ENCODE measurements around the gene RAB15. TPM values are rescaled to one million over a fixed set of nuclear protein-coding genes. Genes with fewer than 3 reads are reported as not detected.

Gene RAB15
- total RNA-seq, 4 donors from 2014 or later: 11.6 to 50.9 (median 19.4) TPM

GRCh38 chr14:64990296-64990695 lies 18.2 kb upstream of the RAB15 start:
- Histone ChIP-seq H3K4me1 (peaks cover 0 to 25% (median 12%) of the 10 kb centered on the region in 4 donors), H3K27me3 (no peaks in the 10 kb centered on the region), H3K27ac (no peak overlapping the region), H3K36me3 (no peaks in the 10 kb centered on the region), H3K4me3 (no peak overlapping the region), H3K9me3 (no peaks in the 10 kb centered on the region)
- intact Hi-C loops (cut with DNase I; ENCODE audit: low total_unique reads): no loop called here
- WGBS, 2 donors (ENCODE audit: low coverage in 1 of 2): 62% methylated on average over 3 of the region's 3 CpGs; no CpG with 5 or more reads in 1 of the 2 donors
- TF ChIP-seq POLR2A (IDR thresholded peaks at IDR 0.05): no peak
- no peak for TF ChIP-seq EP300 (IDR thresholded peaks at IDR 0.05; ENCODE audit: low read depth)
- no peak for TF ChIP-seq POLR2AphosphoS5 (IDR thresholded peaks at IDR 0.05)
- no peak for TF ChIP-seq CTCF (IDR thresholded peaks at IDR 0.05)
- no peak for DNase-seq
- in situ Hi-C loops (cut with MboI; ENCODE audit: low pct_ligation_motif_present in 1 of 4, low pct_unique_long_range_greater_than_20kb in 1 of 4, low sequenced_read_pairs in 3 of 4): loop anchor here in 1 of 4 donors (25.0 kb wide), 1 partner anchor 397 kb away; no protein-coding TSS in a partner anchor

- 2% methylated on average over 8 of the region's 8 CpGs; no CpG with 5 or more reads in 1 of the 2 donors for WGBS, 2 donors (ENCODE audit: low coverage in 1 of 2)
- Histone ChIP-seq H3K27me3 (no peaks in the 10 kb centered on the region), H3K36me3 (no peaks in the 10 kb centered on the region), H3K9me3 (no peaks in the 10 kb centered on the region), H3K4me1 (peaks cover 0 to 25% (median 16%) of the 10 kb centered on the region in 4 donors), H3K4me3 (peak overlapping the region; percentile 48 to 83 (median 71)), H3K27ac (peak overlapping the region; percentile 90 to 96 (median 91))
- intact Hi-C loops (cut with DNase I; ENCODE audit: low total_unique reads) (loop anchor here (5.0 kb wide), 1 partner anchor 115 kb away; the partner anchor contains the start of gene MAX), in situ Hi-C loops (cut with MboI; ENCODE audit: low pct_ligation_motif_present in 1 of 4, low pct_unique_long_range_greater_than_20kb in 1 of 4, low sequenced_read_pairs in 3 of 4) (loop anchor here in 2 of 4 donors (10.0 to 25.0 kb wide), 2 partner anchors 163 to 400 kb away; no protein-coding TSS in a partner anchor)
- DNase-seq: no peak
- TF ChIP-seq POLR2A (IDR thresholded peaks at IDR 0.05): no peak
- no peak for TF ChIP-seq POLR2AphosphoS5 (IDR thresholded peaks at IDR 0.05)
- no peak for TF ChIP-seq CTCF (IDR thresholded peaks at IDR 0.05)
- TF ChIP-seq EP300 (IDR thresholded peaks at IDR 0.05; ENCODE audit: low read depth): no peak
Measured at GRCh38 chr14:64987438-64987767, 15.3 kb upstream of the RAB15 start.

GRCh38 chr14:64986648-64987437 lies 14.7 kb upstream of the RAB15 start, which contains the start of gene FNTB:
Gene FNTB, plus strand, starts transcription at chr14:64986895. Its CDS starts 59 bp downstream, at chr14:64986954.
- H3K4me3 ChIP-seq: peak within 1 kb of the TSS; percentile 48 to 83 (median 71)
- no peaks in the 10 kb centered on the region for H3K27me3 ChIP-seq
- in situ Hi-C loops (cut with MboI; ENCODE audit: low pct_ligation_motif_present in 1 of 4, low pct_unique_long_range_greater_than_20kb in 1 of 4, low sequenced_read_pairs in 3 of 4) (loop anchor here in 2 of 4 donors (10.0 to 25.0 kb wide), 2 partner anchors 162 to 400 kb away; no protein-coding TSS in a partner anchor), intact Hi-C loops (cut with DNase I; ENCODE audit: low total_unique reads) (loop anchor here (5.0 kb wide), 1 partner anchor 115 kb away; the partner anchor contains the start of gene MAX)
- TF ChIP-seq POLR2A (IDR thresholded peaks at IDR 0.05) (peak; percentile 75), EP300 (IDR thresholded peaks at IDR 0.05; ENCODE audit: low read depth) (no peak), CTCF (IDR thresholded peaks at IDR 0.05) (peak; percentile 69 to 85 (median 79)), POLR2AphosphoS5 (IDR thresholded peaks at IDR 0.05) (peak; percentile 41 to 81 (median 66))
- H3K9me3 ChIP-seq: no peaks in the 10 kb centered on the region
- WGBS, 2 donors (ENCODE audit: low coverage in 1 of 2): 0% methylated on average over 1 to 56 of the region's 65 CpGs
- H3K27ac ChIP-seq: peak within 1 kb of the TSS; percentile 90 to 96 (median 91)
- peaks cover 0 to 25% (median 16%) of the 10 kb centered on the region in 4 donors for H3K4me1 ChIP-seq
- H3K36me3 ChIP-seq: no peaks in the 10 kb centered on the region
- peak; percentile 96 for DNase-seq

Data from transverse colon (tissue), 4 donors.